ENCODE measurements around the gene PDE4DIP. TPM values are rescaled to one million over a fixed set of nuclear protein-coding genes. Genes with fewer than 3 reads are reported as not detected.
"Not testable (repeated sequence)": the region's sequence is repeated elsewhere in the genome, so short reads cannot be mapped to it uniquely, and the experiment has no call there.

PDE4DIP gene
- total RNA-seq, 1 experiment from 2014 or later: 36.5 TPM

GRCh38 chr1:148960212-148961000 is 116.2 kb downstream of the PDE4DIP start:
- DNase-seq (ENCODE audit: low read depth in 1 of 2, low spot score in 2 of 2); H3K4me1 ChIP-seq (replicated peaks); H3K4me3 ChIP-seq; H3K27me3 ChIP-seq (replicated peaks); H3K36me3 ChIP-seq; H3K9me3 ChIP-seq (replicated peaks); H3K27ac ChIP-seq: not testable (repeated sequence)

- H3K27me3 ChIP-seq (replicated peaks); H3K36me3 ChIP-seq; H3K9me3 ChIP-seq (replicated peaks); H3K4me3 ChIP-seq; H3K4me1 ChIP-seq (replicated peaks); H3K27ac ChIP-seq; DNase-seq (ENCODE audit: low read depth in 1 of 2, low spot score in 2 of 2): not testable (repeated sequence)
Observed at GRCh38 chr1:148962127-148962857, 118.1 kb downstream of the PDE4DIP start.

DNA sequence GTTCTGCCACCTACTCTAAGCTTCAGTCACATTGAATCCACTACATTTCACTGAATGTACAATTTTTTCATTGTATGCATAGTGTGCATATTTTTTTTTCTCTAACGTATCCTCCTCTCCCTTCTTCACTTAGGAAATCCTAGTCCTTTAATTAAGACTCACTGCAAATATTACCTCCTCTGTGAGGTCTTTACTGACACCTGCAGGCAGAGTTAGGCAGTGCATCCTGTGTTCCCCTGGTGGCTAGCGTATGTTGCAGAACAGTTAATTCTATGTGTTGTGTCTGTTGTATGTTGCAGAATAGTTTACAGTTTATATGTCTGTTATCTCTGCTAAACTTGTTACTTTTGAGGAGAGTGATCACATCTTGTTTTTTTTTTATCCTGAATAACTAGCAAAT is 121.9 kb downstream of the PDE4DIP start:
- H3K27ac ChIP-seq; DNase-seq (ENCODE audit: low read depth in 1 of 2, low spot score in 2 of 2); H3K9me3 ChIP-seq (replicated peaks); H3K4me3 ChIP-seq; H3K4me1 ChIP-seq (replicated peaks); H3K36me3 ChIP-seq; H3K27me3 ChIP-seq (replicated peaks): not testable (repeated sequence)

DNA sequence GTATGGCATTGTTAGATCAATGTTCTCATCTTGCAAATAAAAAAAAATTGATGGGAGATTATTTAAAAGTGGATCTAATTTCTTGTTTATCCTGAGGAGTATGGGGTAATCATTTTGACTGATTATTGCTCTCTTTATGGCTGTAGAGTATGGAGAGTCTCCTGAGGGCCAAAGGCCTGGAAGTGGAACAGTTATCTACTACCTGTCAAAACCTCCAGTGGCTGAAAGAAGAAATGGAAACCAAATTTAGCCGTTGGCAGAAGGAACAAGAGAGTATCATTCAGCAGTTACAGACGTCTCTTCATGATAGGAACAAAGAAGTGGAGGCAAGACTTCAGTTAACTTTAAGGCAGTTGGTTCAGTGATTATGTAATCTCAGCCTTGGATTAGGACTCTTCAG is 123.4 kb downstream of the PDE4DIP start:
- not testable (repeated sequence) for H3K4me1 ChIP-seq (replicated peaks); DNase-seq (ENCODE audit: low read depth in 1 of 2, low spot score in 2 of 2); H3K4me3 ChIP-seq; H3K27me3 ChIP-seq (replicated peaks); H3K27ac ChIP-seq; H3K9me3 ChIP-seq (replicated peaks); H3K36me3 ChIP-seq

DNA sequence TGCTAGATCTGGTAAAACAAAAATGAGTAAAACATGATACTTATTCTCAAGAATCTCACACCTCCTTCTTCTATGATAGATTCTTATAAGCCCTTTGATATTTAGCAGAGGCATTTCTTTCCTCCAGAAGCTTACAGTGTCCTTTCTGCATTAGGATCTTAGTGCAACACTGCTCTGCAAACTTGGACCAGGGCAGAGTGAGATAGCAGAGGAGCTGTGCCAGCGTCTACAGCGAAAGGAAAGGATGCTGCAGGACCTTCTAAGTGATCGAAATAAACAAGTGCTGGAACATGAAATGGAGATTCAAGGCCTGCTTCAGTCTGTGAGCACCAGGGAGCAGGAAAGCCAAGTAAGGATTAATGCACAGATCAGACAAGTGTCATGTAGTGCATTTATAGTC is 124.5 kb downstream of the PDE4DIP start:
- not testable (repeated sequence) for H3K27me3 ChIP-seq (replicated peaks); H3K9me3 ChIP-seq (replicated peaks); H3K4me1 ChIP-seq (replicated peaks); DNase-seq (ENCODE audit: low read depth in 1 of 2, low spot score in 2 of 2); H3K4me3 ChIP-seq; H3K27ac ChIP-seq; H3K36me3 ChIP-seq

- not testable (repeated sequence) for H3K27me3 ChIP-seq (replicated peaks); H3K27ac ChIP-seq; H3K4me3 ChIP-seq; DNase-seq (ENCODE audit: low read depth in 1 of 2, low spot score in 2 of 2); H3K36me3 ChIP-seq; H3K4me1 ChIP-seq (replicated peaks); H3K9me3 ChIP-seq (replicated peaks)
Observed at GRCh38 chr1:148969126-148969525, 124.9 kb downstream of the PDE4DIP start.

GRCh38 chr1:148975453-148975852 is 131.2 kb downstream of the PDE4DIP start:
- not testable (repeated sequence) for H3K4me1 ChIP-seq (replicated peaks); H3K27me3 ChIP-seq (replicated peaks); H3K9me3 ChIP-seq (replicated peaks); H3K4me3 ChIP-seq
- Histone ChIP-seq H3K27ac (peak overlapping the region; percentile 87), H3K36me3 (peaks cover 16% of the 10 kb centered on the region)
- peak in 1 of 2 experiments; percentile 64 for DNase-seq (ENCODE audit: low read depth in 1 of 2, low spot score in 2 of 2)

GRCh38 chr1:148975866-148976537 is 131.8 kb downstream of the PDE4DIP start:
- peak overlapping the region; percentile 87 for H3K27ac ChIP-seq
- not testable (repeated sequence) for H3K27me3 ChIP-seq (replicated peaks); H3K4me3 ChIP-seq; H3K9me3 ChIP-seq (replicated peaks); H3K4me1 ChIP-seq (replicated peaks)
- peaks cover 20% of the 10 kb centered on the region for H3K36me3 ChIP-seq
- peak in 1 of 2 experiments; percentile 18 for DNase-seq (ENCODE audit: low read depth in 1 of 2, low spot score in 2 of 2)

GRCh38 chr1:148977785-148978184 is 133.6 kb downstream of the PDE4DIP start:
- not testable (repeated sequence) for H3K27ac ChIP-seq; H3K4me3 ChIP-seq; DNase-seq (ENCODE audit: low read depth in 1 of 2, low spot score in 2 of 2); H3K4me1 ChIP-seq (replicated peaks); H3K9me3 ChIP-seq (replicated peaks); H3K27me3 ChIP-seq (replicated peaks)
- H3K36me3 ChIP-seq: peaks cover 29% of the 10 kb centered on the region

DNA sequence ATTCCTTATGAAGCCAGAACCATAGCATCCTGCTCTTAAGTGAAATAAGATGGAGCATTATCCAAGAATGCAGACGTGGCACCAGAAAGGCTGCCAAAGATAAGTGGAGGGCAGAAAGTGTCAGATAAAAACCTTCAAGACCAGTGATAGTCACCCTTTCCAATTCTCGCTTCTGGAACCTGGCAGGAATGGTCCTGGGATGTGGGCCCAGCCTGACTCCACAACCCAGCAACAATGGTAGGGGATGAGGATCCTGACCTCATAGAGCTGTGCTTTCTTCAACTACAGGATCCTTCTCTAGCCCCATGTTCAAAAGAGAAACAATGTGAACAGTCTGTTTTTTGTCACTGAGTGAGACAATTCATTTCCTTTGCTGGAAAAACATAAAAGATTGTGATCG is 145.2 kb downstream of the PDE4DIP start:
- H3K36me3 ChIP-seq; DNase-seq (ENCODE audit: low read depth in 1 of 2, low spot score in 2 of 2); H3K27me3 ChIP-seq (replicated peaks); H3K4me3 ChIP-seq; H3K9me3 ChIP-seq (replicated peaks); H3K4me1 ChIP-seq (replicated peaks); H3K27ac ChIP-seq: not testable (repeated sequence)

DNA sequence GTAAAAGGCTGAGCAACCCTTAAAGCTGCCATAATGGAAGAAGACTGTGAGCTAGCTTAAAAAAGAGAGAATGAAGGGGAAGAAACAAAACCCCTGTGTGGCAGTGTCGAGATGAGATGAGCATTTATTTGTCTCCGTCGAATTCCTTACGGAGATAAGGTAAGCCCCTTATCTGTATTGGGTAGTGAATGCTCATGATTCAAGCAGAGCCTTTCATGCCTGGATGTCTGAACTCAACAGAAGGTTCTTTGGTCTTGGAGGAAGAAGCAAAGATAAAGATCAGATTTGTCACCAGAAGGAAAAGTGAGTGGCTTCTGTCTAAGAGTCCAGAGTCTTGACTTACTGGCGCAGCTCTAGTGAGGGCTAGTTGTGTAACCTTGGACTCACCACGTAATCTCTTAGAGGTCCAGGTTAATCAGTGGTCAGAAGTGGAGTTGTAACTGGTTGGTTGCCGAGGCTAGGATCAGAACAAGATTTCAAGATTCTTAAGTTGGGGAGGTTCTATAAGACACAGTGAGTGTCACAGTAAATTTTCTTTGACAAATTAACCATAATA is 146.1 kb downstream of the PDE4DIP start:
- H3K4me1 ChIP-seq (replicated peaks); H3K4me3 ChIP-seq; H3K36me3 ChIP-seq; H3K27me3 ChIP-seq (replicated peaks); DNase-seq (ENCODE audit: low read depth in 1 of 2, low spot score in 2 of 2); H3K27ac ChIP-seq; H3K9me3 ChIP-seq (replicated peaks): not testable (repeated sequence)

- not testable (repeated sequence) for H3K27me3 ChIP-seq (replicated peaks); DNase-seq (ENCODE audit: low read depth in 1 of 2, low spot score in 2 of 2); H3K4me3 ChIP-seq; H3K36me3 ChIP-seq; H3K27ac ChIP-seq; H3K4me1 ChIP-seq (replicated peaks); H3K9me3 ChIP-seq (replicated peaks)
Observed at GRCh38 chr1:148991818-148992217, 147.6 kb downstream of the PDE4DIP start.

DNA sequence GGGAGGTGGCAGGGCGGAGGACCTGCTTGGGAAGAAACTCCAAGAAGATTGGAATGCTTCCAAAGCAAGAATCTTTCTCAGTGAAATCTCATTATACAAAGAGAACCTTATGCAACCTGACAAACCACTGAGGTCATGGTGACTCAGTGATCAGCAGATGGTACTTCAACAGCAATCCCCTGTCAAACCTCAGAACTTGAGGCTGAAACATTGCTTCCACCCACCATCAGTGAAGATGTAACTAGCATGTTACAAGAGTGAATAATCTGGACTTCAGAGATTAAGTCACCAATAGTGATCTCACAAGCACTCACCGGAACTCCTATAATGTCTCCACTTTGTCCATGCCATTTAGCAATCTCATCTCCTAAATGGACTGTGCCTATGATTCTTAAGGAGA is 148.1 kb downstream of the PDE4DIP start:
- not testable (repeated sequence) for H3K36me3 ChIP-seq; H3K9me3 ChIP-seq (replicated peaks); H3K27ac ChIP-seq; H3K4me3 ChIP-seq; H3K4me1 ChIP-seq (replicated peaks); H3K27me3 ChIP-seq (replicated peaks); DNase-seq (ENCODE audit: low read depth in 1 of 2, low spot score in 2 of 2)
